ENCODE results near the gene TRDN.

GRCh38 chr6:123214433-123214832, 422.3 kb downstream of the TRDN start:
- TF ChIP-seq, protein P1, sequence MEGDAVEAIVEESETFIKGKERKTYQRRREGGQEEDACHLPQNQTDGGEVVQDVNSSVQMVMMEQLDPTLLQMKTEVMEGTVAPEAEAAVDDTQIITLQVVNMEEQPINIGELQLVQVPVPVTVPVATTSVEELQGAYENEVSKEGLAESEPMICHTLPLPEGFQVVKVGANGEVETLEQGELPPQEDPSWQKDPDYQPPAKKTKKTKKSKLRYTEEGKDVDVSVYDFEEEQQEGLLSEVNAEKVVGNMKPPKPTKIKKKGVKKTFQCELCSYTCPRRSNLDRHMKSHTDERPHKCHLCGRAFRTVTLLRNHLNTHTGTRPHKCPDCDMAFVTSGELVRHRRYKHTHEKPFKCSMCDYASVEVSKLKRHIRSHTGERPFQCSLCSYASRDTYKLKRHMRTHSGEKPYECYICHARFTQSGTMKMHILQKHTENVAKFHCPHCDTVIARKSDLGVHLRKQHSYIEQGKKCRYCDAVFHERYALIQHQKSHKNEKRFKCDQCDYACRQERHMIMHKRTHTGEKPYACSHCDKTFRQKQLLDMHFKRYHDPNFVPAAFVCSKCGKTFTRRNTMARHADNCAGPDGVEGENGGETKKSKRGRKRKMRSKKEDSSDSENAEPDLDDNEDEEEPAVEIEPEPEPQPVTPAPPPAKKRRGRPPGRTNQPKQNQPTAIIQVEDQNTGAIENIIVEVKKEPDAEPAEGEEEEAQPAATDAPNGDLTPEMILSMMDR (IDR thresholded peaks at IDR 0.05), result no peak
- no peak for TF ChIP-seq POLR2A (IDR thresholded peaks at IDR 0.05)

Data from esophagus squamous epithelium (tissue), 4 donors.